ENCODE results near the gene F7.

GRCh38 chr13:113090415-113090770, 15.2 kb upstream of the F7 start:
- TF ChIP-seq, protein P1, sequence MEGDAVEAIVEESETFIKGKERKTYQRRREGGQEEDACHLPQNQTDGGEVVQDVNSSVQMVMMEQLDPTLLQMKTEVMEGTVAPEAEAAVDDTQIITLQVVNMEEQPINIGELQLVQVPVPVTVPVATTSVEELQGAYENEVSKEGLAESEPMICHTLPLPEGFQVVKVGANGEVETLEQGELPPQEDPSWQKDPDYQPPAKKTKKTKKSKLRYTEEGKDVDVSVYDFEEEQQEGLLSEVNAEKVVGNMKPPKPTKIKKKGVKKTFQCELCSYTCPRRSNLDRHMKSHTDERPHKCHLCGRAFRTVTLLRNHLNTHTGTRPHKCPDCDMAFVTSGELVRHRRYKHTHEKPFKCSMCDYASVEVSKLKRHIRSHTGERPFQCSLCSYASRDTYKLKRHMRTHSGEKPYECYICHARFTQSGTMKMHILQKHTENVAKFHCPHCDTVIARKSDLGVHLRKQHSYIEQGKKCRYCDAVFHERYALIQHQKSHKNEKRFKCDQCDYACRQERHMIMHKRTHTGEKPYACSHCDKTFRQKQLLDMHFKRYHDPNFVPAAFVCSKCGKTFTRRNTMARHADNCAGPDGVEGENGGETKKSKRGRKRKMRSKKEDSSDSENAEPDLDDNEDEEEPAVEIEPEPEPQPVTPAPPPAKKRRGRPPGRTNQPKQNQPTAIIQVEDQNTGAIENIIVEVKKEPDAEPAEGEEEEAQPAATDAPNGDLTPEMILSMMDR (IDR thresholded peaks at IDR 0.05) = no peak
- TF ChIP-seq POLR2A (IDR thresholded peaks at IDR 0.05) = no peak
